LNCAP (cell line): ENCODE data around the gene C14orf119.

Experiments used
- TF ChIP-seq, protein P1 (sequence below): fragments of 450-650 bp; IDR thresholded peaks from 2 replicates; pipeline ENCODE4 v1.5.1; 2017; ENCODE audit warnings: mild to moderate bottlenecking

C14orf119 gene

GRCh38 chr14:23112359-23113178 is 17.3 kb downstream of the C14orf119 start:
- TF ChIP-seq, protein P1, sequence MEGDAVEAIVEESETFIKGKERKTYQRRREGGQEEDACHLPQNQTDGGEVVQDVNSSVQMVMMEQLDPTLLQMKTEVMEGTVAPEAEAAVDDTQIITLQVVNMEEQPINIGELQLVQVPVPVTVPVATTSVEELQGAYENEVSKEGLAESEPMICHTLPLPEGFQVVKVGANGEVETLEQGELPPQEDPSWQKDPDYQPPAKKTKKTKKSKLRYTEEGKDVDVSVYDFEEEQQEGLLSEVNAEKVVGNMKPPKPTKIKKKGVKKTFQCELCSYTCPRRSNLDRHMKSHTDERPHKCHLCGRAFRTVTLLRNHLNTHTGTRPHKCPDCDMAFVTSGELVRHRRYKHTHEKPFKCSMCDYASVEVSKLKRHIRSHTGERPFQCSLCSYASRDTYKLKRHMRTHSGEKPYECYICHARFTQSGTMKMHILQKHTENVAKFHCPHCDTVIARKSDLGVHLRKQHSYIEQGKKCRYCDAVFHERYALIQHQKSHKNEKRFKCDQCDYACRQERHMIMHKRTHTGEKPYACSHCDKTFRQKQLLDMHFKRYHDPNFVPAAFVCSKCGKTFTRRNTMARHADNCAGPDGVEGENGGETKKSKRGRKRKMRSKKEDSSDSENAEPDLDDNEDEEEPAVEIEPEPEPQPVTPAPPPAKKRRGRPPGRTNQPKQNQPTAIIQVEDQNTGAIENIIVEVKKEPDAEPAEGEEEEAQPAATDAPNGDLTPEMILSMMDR, result no peak

DNA sequence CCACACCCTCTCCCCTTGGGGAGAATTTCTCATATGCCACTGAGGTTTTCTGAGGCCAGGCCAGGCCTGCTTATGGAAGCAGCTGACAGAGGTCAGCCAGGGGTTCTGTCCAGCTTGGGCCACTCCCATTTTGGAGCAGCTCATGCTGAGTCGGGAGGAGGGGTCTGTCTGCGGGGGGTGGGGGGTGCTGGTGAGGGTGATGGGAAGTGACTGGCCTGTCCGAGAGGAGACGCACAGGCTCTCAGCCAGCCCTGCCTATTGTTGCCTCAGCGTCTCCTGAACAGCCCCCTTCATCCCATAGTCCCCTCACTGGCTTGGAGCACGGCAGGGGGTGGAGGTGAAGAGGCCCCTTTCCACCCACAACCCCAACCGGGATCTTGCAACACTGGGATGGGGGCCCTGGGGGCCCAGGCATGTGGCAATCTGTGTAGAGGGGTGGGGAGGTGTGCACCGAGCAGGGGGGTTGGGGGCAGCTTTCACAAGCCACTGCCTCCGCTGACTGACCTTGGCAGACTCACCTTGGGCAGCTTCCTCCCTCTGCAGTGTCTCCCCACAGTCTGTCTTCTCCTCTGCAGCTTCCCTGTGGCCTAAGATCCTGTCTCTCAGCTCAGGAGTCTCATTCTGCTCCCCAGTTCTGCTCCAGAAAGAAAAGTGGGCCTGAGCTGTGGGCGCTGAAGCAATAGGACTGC is 18.3 kb downstream of the C14orf119 start:
- TF ChIP-seq, protein P1, result no peak

DNA sequence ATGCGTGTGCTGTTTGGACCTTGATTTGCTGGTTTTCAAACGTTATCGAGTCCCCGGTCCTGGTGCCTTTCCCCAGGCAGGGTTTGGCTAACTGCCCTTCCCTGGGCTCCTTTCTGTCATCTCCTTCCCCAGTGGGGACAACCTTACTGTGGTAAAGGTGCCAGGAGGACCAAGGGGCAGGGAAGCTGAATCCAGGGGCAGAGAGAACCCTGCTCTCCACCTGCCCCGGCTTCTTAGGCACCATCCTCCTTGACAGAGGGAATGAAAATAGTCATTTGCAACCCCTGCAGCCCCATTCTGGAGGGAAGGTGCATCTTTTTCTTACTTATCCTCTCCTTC is 18.8 kb downstream of the C14orf119 start:
- TF ChIP-seq, protein P1, result no peak

DNA sequence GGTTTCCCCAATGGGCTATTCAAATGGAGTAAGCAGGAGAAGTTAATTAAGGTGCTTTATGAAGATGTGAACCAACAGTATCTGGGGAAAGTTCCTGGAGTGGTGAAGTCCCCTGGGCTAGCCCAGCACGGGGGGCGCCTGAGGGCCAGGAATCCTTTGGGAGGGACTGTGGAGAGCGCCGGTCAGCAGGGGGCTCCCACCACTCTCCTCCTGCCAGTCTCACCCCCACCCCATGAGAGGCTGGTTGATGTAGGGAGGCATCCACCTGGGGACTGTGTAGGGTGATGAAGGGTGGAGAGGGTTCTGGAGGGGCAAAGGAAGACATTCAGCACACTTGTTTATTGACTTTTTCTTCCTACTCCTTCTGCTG is 19.3 kb downstream of the C14orf119 start:
- TF ChIP-seq, protein P1, result no peak

DNA sequence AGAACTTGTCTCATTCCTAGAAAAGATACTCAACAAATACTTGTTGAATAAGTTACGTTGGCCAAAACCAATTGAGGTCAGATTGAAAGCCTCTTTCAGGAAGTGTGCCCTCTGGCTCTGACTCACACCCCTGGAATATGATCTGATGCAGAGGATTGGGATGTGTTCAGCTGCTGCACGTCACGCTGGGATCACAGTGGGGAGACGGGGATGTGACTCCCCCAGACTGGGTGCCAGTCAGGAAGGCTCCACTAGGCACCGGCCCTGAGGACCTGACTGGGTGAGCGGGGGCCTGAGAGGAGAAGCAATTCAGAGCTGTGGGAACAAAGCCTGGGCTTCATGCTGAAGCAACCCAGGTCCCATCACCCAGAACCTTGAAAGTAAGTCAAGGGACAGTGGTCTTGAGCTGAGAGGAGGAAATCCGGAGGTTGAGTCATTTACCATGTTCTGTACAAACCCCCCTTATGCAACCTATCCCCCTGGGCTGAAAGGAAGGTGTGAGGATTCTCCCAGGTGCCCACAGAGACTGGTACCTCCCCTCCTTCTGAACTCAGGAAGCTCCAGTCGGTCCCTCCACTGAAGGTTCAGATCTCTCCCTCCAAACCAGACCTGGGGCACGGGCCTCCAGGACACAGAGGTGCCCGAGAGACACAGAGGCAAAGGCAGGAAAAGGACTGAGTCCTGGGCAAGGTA is 19.9 kb downstream of the C14orf119 start:
- TF ChIP-seq, protein P1, result no peak

DNA sequence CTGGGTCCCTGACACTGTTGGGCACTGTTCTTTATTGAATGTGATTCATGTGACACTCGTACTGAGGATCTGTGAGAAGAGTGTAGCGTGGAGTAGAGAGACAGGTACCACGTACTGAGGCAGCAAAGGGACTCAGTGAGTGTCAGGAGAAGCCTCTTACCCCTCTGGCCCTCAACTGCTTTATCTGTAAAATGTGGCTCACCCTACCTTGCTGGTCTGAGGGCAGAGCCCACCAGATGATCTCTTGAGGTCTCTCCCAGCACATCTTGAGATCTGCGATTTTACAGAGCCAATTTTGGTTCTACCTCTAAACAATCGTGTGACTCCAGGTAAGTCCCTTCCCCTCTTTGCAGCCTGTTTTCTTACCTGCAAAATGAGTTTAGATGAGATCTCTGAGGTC is 20.6 kb downstream of the C14orf119 start:
- TF ChIP-seq, protein P1, result no peak

GRCh38 chr14:23117371-23118020 is 22.2 kb downstream of the C14orf119 start:
- TF ChIP-seq, protein P1, result no peak
